GM08714 (cell line): ENCODE results near the gene RECQL5.

Experiments
- H3K4me3 ChIP-seq: fragments of 200-500 bp; sonication (Bioruptor generic); 2 replicates; pipeline ENCODE4 v1.5.1; 2014; ENCODE audit warnings: mild to moderate bottlenecking, low read length, inconsistent platforms
- ZNF274 ChIP-seq: IDR thresholded peaks from 2 replicates; pipeline ENCODE4 v1.6.1; 2012; ENCODE audit warnings: mild to moderate bottlenecking, low read depth, low read length

RECQL5 gene

DNA sequence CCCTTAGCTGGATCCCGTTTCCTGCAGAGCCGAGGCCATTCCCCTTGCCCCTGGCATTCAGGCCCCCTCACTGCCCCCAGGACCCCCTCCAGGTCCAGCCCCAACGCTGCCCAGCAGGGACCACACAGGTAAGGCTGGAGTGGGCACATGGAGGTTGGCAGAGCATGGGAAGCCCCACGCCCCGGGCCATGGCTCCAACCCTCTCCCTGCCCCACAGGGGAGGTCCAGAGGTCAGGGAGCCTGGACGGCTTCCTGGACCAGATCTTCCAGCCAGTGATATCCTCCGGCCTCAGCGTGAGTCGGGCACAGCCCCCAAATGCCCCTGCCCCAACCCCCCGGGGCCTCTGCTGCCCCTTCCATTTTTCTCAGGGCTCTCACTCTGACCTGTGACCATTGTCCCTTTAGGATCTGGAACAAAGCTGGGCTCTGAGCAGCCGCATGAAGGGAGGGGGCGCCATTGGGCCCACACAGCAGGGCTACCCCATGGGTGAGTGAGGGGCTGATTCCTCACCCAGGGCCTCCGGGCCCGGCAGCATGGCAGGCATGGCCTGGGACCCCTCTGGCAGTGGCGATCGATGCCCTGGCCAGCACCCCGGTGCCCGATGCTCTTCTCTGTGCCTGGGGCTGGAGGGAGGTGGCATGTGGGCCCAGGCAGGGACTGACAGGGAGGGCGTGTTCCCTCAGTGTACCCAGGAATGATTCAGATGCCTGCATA, 52.2 kb downstream of the RECQL5 start:
- H3K4me3 ChIP-seq, result no peak overlapping the region
- no peak for TF ChIP-seq ZNF274

DNA sequence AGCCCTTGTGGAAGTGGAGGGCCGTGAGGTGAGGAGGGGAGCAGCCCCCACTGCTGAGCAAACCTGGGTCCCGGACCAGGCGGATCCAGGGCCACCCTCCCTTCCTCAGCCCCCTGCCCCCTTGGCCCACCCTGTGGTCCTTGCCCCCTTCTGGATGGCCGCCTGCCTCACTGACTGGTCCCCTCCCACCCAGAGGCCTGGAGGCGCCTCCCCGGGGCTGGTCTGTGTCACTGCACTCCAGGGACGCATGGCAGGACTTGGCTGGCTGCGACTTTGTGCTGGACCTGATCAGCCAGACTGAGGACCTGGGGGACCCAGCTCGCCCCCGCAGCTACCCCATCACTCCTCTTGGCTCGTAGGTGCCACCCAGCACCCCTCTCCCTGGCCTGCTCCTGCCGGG, 52.9 kb downstream of the RECQL5 start:
- TF ChIP-seq ZNF274, result no peak
- no peak overlapping the region for H3K4me3 ChIP-seq

DNA sequence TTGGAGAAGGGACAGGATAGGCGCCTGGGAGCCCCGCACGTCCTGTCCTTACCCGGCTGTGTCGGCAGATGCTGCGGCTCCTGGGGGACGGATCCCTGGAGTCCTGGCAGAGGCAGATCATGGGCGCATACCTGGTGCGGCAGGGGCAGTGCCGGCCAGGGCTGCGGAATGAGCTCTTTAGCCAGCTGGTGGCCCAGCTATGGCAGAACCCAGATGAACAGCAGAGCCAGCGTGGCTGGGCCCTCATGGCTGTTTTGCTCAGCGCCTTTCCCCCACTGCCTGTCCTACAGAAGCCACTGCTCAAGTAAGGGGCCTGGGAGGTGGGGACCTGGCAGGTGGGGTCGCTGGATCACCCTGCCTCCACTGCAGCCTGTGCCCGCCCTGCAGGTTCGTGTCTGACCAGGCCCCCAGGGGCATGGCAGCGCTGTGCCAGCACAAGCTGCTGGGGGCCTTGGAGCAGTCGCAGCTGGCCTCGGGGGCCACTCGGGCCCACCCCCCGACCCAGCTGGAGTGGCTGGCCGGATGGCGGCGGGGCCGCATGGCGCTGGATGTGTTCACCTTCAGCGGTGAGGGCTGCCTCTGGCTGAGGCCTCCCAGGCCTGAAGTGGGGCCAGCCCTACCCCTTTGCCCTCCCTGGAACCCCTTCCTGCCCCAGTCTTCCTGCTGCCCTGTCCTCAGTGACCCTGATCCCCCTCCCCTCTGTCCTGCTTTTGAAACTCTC, 53.9 kb downstream of the RECQL5 start:
- no peak overlapping the region for H3K4me3 ChIP-seq
- no peak for TF ChIP-seq ZNF274

DNA sequence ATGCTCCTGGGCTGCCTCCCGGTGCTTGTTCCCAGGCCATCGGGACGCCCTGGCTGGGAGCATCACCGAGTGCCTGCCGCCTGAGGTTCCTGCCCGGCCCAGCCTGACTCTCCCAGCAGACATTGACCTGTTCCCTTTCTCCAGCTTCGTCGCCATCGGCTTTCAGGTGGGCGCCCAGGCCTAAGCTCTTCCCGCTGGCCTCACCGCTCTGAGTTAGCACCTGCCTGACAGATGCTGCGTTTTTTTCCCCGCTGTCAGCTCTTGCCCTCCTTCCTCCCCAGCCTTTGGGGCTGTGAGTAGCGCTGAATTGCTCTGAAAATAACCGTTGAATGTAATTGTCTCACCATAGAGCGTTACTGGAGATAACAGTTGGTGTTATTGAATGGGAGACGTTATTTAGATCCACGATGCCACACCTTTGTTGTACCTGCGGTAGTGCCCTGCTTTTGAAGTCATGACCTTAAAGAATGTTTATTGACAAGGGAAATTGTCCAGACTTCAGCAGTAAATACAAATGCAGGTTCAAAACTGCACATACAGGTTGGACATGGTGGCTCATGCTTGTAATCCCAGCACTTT, 55.0 kb downstream of the RECQL5 start:
- TF ChIP-seq ZNF274, result no peak
- H3K4me3 ChIP-seq, result no peak overlapping the region

DNA sequence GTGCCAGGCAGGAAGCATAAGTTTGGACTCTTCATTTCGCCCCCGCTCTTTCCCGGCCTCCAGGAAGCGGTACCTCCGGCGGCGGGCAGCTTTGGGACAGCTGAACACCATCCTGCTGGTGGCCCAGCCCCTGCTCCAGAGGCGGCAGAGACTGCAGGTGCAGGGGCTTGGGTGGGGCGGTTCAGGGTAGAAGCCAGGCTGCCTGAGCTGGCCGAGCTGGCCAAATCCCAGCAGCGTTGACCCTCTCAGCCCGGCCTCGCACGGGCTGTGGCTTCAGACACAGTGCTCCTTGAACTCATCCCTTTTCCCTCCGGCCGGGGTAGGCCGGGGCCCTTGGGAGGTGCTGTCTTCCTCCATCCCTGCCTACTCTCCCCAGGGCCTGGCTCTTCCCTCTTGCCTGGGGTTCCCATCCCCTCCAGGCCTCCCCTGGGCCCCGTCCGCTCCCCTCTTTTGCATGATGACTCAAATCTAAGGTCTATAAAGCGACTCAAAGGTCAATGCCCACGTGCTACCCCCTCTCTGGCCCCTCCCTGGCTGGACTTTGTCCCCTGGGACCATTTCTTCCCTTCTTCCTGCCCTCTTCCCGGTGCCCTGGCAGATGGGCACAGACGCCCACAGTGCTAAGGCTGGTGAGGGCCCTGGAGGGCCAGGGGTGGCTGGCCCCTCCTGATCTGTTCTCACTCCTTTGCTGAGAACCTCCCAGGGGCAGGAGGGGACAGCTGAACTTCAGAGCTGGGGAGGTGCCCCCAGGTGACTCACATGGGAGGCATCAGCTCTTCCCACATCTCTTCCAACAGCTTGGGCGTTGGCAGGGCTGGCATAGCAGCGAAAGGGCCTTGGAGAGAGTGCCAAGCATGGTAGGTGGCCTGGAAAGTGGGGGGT, 56.6 kb downstream of the RECQL5 start:
- no peak for TF ChIP-seq ZNF274
- H3K4me3 ChIP-seq, result no peak overlapping the region

DNA sequence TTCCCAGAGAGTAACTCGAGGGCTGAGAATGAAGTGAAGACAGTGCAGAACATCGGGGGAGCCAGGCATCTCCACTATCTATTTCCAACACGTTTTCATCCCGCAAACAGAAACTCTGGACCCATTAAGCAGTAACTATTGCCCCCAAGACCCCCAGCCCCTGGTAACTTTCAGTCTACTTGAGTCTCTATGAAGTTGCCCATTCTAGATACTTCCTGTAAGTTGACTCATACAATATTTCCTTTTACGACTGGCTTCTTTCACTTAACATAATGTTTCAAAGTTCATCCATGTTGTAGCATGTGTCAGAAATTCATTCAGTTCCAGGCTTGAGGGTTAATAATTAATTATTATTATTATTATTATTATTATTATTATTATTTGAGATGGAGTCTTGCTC, 59.9 kb downstream of the RECQL5 start:
- H3K4me3 ChIP-seq, result no peak overlapping the region
- TF ChIP-seq ZNF274, result no peak

DNA sequence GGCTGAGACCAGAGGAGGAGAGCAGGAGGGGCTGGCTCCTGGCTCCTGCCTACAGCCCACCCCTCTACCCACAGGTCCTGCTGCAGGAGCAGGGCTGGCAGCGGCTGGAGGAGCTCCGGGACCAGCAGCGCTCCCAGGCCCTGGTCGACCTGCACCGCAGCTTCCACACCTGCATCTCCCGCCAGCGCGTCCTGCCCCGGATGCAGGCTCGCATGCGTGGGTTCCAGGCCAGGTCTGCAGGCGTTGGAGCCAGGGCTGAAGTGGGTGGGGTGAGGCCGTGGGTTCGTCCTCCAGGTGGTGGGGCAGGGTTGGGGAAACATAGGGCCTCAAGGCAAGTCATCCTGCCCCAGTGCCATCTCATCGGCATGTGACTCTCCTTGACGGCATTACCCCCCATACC, 61.2 kb downstream of the RECQL5 start:
- TF ChIP-seq ZNF274, result no peak

DNA sequence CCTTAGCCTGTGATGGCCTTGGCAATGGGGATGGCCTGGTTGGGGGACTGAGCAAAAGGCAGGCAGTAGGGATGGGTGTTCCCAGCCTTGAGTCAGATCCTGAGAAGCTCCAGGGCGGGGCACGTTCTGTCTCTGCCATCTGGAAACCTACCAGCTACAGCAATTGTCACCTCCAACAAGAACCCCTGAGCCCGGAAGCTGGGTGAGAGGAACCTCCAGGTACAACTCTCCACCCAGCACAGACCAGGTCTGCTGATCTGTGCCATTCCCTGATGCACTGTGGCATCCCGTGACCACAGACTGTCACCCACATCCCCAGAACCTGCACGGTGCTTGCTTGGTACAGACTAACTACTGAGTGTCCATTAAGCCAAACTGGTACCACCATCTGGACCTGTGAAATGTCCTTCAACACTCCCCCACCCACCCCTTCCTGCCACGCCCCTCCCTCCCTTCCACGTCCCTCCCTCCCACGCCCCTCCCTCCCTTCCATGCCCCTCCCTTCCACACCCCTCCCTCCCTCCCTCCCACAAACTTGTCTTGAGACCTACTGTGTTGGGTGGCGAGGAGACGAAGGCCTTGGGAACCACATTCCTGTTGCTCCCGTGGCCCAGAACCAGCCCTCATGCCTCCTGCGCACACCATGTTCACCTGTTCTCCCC, 62.8 kb downstream of the RECQL5 start:
- no peak for TF ChIP-seq ZNF274
- H3K4me3 ChIP-seq, result no peak overlapping the region

More for the DNA sequence above, 61.2 kb downstream of the RECQL5 start:
- H3K4me3 ChIP-seq, result no peak overlapping the region

DNA sequence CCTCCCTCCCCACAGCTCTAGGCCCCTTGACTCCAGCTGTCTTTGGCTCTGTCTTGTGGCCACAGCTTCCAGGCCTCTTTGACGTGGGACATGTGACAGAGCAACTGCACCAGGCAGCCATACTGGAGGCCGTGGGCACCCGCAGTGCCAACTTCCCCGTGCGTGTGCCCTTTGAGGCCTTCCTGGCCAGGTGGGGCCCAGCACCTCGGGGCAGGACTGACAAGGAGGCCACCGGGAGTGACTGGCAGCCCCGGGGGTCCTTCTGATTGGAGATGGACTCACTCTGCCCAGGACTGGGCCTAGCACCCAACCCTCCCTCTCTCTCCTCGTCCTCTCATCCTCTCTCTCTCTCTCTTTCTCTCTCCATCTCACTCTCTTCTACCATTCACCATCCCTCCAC, 63.8 kb downstream of the RECQL5 start:
- no peak overlapping the region for H3K4me3 ChIP-seq
- no peak for TF ChIP-seq ZNF274

DNA sequence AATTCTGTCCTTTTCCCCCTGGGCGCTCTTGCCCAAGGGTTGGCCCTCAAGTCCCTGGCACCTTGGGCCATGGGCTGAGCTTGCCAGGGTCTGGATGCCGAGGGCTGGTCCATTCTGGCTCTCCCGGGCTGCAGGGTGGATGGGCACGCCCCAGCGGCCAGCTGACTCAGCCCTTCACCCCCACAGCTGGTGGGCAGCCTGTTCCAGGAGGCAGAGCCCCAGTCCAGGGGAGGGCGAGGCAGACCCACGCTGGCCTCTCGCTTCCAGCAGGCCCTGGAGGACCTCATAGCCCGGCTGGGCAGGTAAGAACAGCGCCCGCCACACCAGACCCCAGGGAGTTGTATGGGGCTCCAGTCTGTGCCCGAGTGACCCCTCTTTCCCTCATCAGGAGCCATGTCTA, 64.3 kb downstream of the RECQL5 start:
- H3K4me3 ChIP-seq, result no peak overlapping the region
- no peak for TF ChIP-seq ZNF274

DNA sequence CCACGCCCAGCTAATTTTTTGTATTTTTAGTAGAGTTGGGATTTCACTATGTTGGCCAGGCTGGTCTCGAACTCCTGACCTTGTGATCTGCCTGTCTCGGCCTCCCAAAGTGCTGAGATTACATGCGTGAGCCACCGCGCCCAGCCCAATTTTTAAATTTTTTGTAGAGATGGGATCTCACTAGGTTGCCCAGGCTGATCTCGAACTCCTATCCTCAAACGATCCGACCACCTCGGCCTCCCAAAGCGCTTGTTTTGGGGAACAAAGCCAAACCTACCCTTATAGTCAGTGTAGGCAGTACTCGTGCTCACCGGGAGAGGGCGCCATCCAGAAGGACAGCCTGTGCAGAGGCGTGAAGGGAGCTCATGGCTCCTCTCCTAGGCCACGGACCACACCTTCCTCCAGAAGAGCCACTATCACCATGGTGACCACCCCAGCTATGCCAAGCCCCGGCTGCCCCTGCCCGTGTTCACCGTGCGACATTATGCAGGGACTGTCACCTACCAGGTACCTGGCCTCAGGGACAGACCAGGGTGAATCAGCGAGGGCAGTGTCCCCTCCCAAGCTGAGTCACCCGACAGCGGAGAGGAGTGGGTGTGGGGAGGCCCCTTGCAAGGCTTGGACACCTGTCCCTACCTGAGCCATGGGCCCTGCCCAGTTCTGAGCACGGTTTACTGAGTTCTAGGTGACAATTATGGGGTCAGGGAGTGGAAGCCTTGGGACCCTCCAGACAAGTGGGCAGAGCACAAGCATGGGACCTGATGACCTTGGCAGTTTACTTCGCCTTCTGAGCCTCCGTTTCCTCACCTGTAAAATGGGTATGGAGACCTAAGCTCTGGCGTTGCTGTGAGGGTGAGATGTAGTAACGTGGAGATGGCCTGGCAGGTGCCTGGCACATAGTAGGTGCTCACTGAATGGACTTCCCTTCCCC, 65.6 kb downstream of the RECQL5 start:
- no peak overlapping the region for H3K4me3 ChIP-seq
- TF ChIP-seq ZNF274, result no peak

DNA sequence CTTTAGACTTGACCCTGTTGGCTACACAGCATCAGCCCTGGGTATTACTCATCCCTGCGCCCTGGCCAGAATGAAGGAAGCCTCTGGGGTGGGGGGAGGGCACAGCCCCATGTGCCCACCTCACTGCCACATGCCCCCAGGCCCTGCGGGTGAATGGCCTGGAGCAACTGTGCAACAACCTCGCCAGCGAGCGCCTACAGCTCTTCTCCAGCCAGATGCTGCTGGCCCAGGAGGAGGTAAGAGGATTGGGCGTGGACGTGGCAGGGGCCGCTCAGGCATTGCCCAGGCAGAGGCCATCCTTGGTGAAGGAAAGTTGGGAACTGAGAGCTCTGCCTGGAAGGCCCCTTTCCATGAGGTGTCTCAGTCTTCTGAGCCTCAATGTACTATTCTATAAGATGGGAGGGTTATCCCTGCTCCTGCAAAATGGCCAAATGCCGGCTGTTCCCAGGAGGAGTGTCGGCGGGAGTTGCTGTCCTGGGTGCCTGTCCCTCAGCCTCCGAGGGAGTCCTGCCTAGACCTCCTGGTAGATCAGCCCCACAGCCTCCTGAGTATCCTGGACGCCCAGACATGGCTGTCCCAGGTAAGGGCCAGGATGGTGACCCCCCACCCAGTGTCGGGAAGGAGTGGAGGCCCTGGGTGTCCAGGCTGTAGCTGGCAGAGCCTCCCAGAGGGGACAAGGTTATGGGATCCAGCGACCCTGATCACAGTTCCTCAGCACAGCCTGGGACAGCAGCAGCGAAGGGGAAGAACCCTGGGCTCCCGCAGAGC, 70.5 kb downstream of the RECQL5 start:
- TF ChIP-seq ZNF274, result no peak
- no peak overlapping the region for H3K4me3 ChIP-seq
